Measurements from ENCODE around the gene PROSER2.

DNA sequence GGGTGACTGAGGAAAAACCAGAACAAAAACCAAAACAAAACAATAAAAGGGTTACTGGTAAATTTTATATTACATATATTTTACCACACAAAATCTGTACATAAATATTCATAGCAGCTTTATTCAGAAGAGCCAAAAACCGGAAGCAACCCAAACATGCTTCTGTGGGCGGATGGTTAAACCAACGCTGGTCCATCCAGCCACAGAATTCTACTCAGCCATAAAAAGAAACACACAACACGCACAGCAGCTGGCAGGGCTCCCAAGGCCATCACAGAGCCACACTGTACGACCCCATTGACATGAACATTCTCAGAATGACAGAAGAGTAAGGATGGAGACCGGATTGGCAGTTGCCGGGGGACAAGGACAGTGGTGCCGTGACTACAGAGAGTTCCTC is 83.6 kb downstream of the PROSER2 start:
- TF ChIP-seq, protein P1, sequence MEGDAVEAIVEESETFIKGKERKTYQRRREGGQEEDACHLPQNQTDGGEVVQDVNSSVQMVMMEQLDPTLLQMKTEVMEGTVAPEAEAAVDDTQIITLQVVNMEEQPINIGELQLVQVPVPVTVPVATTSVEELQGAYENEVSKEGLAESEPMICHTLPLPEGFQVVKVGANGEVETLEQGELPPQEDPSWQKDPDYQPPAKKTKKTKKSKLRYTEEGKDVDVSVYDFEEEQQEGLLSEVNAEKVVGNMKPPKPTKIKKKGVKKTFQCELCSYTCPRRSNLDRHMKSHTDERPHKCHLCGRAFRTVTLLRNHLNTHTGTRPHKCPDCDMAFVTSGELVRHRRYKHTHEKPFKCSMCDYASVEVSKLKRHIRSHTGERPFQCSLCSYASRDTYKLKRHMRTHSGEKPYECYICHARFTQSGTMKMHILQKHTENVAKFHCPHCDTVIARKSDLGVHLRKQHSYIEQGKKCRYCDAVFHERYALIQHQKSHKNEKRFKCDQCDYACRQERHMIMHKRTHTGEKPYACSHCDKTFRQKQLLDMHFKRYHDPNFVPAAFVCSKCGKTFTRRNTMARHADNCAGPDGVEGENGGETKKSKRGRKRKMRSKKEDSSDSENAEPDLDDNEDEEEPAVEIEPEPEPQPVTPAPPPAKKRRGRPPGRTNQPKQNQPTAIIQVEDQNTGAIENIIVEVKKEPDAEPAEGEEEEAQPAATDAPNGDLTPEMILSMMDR (IDR thresholded peaks at IDR 0.05), result no peak
- TF ChIP-seq EP300 (IDR thresholded peaks at IDR 0.05), result no peak

Data from esophagus muscularis mucosa (tissue), 3 donors.